T follicular helper cell (primary cell): ENCODE results near the gene MRAP2.
"Not testable (repeated sequence)": the region's sequence is repeated elsewhere in the genome, so short reads cannot be mapped to it uniquely, and the experiment has no call there.

Experiments
- DNase-seq: peaks from one replicate; pipeline ENCODE4 v3.0.0-alpha.2; 2020; ENCODE audit warnings: low read depth

The MRAP2 gene

DNA sequence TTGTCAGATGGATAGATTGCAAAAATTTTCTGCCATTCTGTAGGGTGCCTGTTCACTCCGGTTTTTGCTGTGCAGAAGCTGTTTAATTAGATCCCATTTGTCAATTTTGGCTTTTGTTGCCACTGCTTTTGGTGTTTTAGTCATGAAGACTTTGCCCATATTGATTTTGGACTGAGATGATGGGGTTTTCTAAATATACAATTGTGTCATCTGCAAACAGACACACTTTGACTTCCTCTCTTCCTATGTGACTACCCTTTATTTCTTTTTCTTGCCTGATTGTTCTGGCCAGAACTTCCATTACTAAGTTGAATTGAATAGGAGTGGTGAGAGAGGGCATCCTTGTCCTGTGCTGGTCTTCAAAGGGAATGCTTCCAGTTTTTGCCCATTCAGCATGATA, 96.0 kb downstream of the MRAP2 start:
- DNase-seq, result not testable (repeated sequence)

DNA sequence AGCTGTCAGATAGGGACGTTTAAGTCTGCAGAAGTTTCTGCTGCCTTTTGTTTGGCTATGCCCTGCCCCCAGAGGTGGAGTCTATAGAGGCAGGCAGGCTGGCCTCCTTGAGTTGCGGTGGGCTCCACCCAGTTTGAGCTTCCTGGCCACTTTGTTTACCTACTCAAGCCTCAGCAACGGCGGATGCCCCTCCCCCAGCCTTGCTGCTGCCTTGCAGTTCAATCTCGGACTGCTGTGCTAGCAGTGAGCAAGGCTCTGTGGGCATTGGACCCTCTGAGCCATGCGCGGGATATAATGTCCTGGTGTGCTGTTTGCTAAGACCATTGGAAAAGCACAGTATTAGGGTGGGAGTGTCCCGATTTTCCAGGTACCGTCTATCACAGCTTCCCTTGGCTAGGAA, 99.8 kb downstream of the MRAP2 start:
- DNase-seq, result not testable (repeated sequence)

DNA sequence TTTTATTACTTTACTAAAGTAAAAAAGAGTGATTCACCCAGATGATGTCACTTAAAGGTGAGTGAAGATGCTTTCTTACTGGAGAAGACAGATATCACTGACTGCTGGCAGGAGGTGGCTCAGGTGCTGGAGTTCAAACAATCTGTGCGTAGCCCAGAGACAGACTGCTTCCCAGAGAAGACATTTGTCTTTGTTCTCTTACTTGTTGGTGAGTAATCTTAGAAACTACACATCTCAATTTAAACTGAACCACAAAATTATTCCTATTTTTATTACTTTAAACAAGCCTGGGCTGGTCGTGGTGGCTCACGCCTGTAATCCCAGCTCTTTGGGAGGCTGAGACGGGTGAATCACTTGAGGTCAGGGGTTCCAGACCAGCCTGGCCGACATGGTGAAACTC, 101.7 kb downstream of the MRAP2 start:
- no peak for DNase-seq

DNA sequence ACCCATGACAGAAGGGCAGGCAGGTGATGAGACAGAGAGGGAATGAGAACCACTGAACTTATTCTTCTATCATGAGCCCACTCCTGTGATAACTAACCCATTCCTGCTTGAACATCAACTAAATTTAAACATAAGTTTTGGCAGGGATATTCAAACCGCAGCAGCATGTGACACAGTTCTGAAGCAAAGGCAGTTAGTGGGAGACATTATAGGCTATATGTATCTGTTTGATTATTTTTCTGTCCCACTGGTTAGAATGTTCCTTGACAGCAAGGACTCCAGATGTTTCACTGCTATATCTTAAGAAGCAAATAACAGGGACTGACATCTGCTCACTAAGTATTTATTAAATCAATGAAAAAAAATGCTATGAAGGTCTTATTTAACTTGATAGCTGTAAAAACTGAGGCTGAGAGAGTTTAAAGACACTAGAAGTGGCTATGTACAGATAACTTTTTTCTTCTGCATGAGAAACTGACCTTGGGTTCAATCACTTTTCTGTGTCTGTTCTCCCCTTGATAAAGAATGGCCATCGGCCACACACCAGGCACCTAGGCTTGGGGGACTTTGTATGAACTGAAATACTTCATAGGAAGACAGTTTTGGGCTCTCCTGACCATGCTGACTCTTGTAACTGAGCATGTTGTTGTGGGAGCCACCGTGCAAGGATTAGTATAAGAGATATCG, 102.9 kb downstream of the MRAP2 start:
- no peak for DNase-seq

DNA sequence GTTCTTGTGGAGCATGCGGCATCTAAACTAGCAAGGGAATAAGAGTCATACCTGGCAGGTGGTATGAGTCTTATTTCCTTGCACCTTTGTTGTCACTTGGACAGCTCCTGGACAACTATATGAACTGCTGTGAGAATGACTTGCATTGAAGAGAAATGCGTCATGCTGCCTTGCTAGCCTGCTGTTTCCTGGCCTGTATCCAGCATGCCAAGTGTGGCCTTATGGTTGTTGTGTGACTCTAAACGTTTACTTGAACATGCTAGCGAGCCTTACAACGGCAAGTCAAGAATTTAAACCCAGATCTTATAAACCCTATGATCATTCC, 103.4 kb downstream of the MRAP2 start:
- no peak for DNase-seq

DNA sequence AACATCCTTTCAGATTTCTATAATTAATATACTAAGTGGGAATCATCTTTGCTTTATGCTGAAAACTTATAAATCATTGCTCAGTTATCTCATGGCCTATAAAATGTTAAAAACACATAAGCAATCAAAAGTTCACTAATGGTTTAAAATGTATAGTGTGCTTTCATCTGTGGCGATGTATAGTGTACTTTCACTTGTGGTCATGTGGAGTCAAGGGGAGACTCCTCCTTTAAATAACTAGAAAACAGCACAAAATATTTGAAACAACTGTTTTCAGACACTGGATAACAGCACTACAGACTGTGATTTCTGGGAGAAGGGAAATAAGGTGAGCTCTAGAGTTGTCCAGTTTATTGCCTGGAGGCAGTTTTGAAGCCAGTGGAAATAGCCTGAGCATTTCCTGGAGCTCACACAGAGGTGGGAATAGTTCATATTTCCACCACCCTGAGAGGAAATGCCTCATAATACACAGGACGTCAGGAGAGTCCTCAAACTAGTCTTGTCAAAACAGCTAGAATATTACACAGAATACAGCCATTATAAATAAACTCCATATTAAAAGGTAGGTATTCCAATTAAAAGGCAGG, 104.5 kb downstream of the MRAP2 start:
- DNase-seq, result no peak

DNA sequence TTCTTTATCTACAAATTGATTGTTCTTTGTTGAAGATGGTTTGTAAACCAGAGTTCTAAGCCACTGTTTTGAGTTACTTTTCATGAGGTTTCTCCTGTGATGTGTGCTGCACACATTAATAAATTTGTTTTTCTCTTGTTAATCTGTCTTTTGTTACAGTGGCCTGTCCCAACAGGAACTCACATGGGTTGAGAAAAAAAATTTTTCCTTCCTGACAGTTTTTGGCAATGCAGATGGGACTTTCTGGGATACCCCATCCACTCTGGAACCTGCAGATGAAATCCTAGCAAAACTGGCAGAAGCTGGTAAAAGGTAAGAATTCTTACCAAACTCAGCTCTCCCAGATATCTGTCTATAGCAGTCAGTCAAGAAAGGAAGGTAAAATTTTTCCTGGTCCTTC, 105.7 kb downstream of the MRAP2 start:
- no peak for DNase-seq
